HepG2 (cell line): ENCODE data around the gene ACSS3. TPM values are rescaled to one million over a fixed set of nuclear protein-coding genes. Genes with fewer than 3 reads are reported as not detected.

Experiments
- ATAC-seq: fragments of 200-7000 bp; cut with Tn5 transposase; 3 replicates; pipeline ENCODE4 v1.9.1; 2020; ENCODE audit warnings: mild to moderate bottlenecking, moderate library complexity
- BruUV-seq: library from RNA; stranded (reverse); fragments of 400-500 nt; replicated peaks from 2 replicates; lab custom pipeline; 2021; lab: Mats Ljungman, UMichigan
- CTCF ChIA-PET: fragments of 300-600 bp; formaldehyde crosslinking; extraction: SDS; loops from one replicate; lab custom pipeline; 2021; ENCODE audit warnings: low total read pairs, inconsistent platforms, low intra/inter-chr PET ratio; lab: Yijun Ruan, JAX
- POLR2A ChIA-PET: fragments of 350-600 bp; sonication (Branson Sonifier 250); formaldehyde crosslinking; loops from one replicate; lab custom pipeline; 2020; ENCODE audit warnings: antibody characterized with exemption, inconsistent platforms; lab: Yijun Ruan, JAX
- DNase-seq: peaks from one replicate; pipeline ENCODE4 v3.0.0-alpha.2; 2015; ENCODE audit warnings: low spot score
- FAIRE-seq: peaks from 3 replicates; lab custom pipeline; 2011; peaks lifted over from hg19 to GRCh38; lab: Jason Lieb, UNC
- H2AFZ ChIP-seq: one replicate; pipeline ENCODE4 v1.6.1; 2011; ENCODE audit warnings: low read length, inconsistent platforms
- H3K27ac ChIP-seq: fragments of 300-600 bp; 3 replicates; pipeline ENCODE4 v1.8.0; 2011; ENCODE audit warnings: mixed run types, mild to moderate bottlenecking, mixed read lengths, low read length, inconsistent platforms; ENCODE audit not compliant: insufficient read depth; ENCODE audit errors: extremely low read length
- H3K27me3 ChIP-seq, 2 experiments: fragments of 200-600 bp in 1 of 2; 2 replicates in 1 of 2; 3 replicates in 1 of 2; pipeline versions ENCODE4 v1.6.0 to v1.8.0; 2011; ENCODE audit warnings: low read length in 2 of 2, mild to moderate bottlenecking in 2 of 2, moderate library complexity in 2 of 2, inconsistent platforms in 1 of 2; ENCODE audit not compliant: insufficient read depth in 2 of 2, control insufficient read depth in 1 of 2
- H3K36me3 ChIP-seq, 2 experiments: fragments of 200-600 bp in 1 of 2; replicated peaks in 1 of 2; 2 replicates in 1 of 2; 3 replicates in 1 of 2; pipeline versions ENCODE4 v1.5.1 to v1.8.0; 2011; ENCODE audit warnings: low read length in 2 of 2, inconsistent platforms in 1 of 2; ENCODE audit not compliant: insufficient read depth in 2 of 2, control insufficient read depth in 1 of 2
- H3K4me1 ChIP-seq: 2 replicates; pipeline ENCODE4 v1.5.1; 2012; ENCODE audit warnings: low read length, inconsistent platforms; ENCODE audit not compliant: insufficient read depth
- H3K4me2 ChIP-seq: 2 replicates; pipeline ENCODE4 v1.6.0; 2011; ENCODE audit warnings: low read depth, low read length, inconsistent platforms
- H3K4me3 ChIP-seq, 3 experiments: fragments of 200-600 bp in 1 of 3; sonication (generic), shearing (Covaris generic) in 1 of 3; replicated peaks in 1 of 3; 2 replicates each; pipeline ENCODE4 v1.5.1; 2011 to 2016; ENCODE audit warnings: low read length in 3 of 3, inconsistent platforms in 2 of 3, low read depth in 2 of 3, mild to moderate bottlenecking in 2 of 3, control low read depth in 1 of 3, mixed read lengths in 1 of 3; ENCODE audit not compliant: insufficient read depth in 1 of 3
- H3K79me2 ChIP-seq: one replicate; pipeline ENCODE4 v1.6.1; 2011; ENCODE audit warnings: low read length, inconsistent platforms; ENCODE audit not compliant: insufficient read depth
- H3K9ac ChIP-seq: 2 replicates; pipeline ENCODE4 v1.6.0; 2011; ENCODE audit warnings: mild to moderate bottlenecking, low read depth, low read length, inconsistent platforms; ENCODE audit not compliant: insufficient read depth
- H3K9me3 ChIP-seq: 2 replicates; pipeline ENCODE4 v1.5.1; 2012; ENCODE audit warnings: mild to moderate bottlenecking, low read length
- H4K20me1 ChIP-seq: 2 replicates; pipeline ENCODE4 v1.6.0; 2011; ENCODE audit warnings: inconsistent platforms, mild to moderate bottlenecking, low read length, moderate library complexity; ENCODE audit not compliant: insufficient read depth
- CBX1 ChIP-seq: IDR thresholded peaks from one replicate; pipeline ENCODE4 v1.6.1; 2016; ENCODE audit warnings: antibody characterized with exemption, low read depth
- DNMT3B ChIP-seq: conservative IDR thresholded peaks from 2 replicates; pipeline ENCODE4 v1.6.1; 2016; ENCODE audit warnings: missing biosample characterization, control low read depth
- FOXC1 ChIP-seq: sonication (generic); formaldehyde crosslinking; IDR thresholded peaks from 2 replicates; pipeline ENCODE4 v1.8.0; 2022; ENCODE audit warnings: mild to moderate bottlenecking, missing genetic modification reagents, borderline replicate concordance
- HNRNPL ChIP-seq: fragments of 200-400 bp; formaldehyde crosslinking; IDR thresholded peaks from 2 replicates; pipeline ENCODE4 v1.6.1; 2017; ENCODE audit warnings: mild to moderate bottlenecking, low read depth, low read length
- HOXD1 ChIP-seq: sonication (generic); formaldehyde crosslinking; IDR thresholded peaks from 2 replicates; pipeline ENCODE4 v1.5.0; 2020; ENCODE audit warnings: missing genetic modification reagents
- MEIS2 ChIP-seq: sonication (generic); formaldehyde crosslinking; IDR thresholded peaks from 2 replicates; pipeline ENCODE4 v1.9.0; 2021; ENCODE audit warnings: mild to moderate bottlenecking, missing genetic modification reagents
- MIXL1 ChIP-seq: IDR thresholded peaks from 2 replicates; pipeline ENCODE4 v1.6.1; 2016
- PHB2 ChIP-seq: fragments of 450-650 bp; IDR thresholded peaks from 2 replicates; pipeline ENCODE4 v1.6.1; 2018; ENCODE audit not compliant: partially characterized antibody
- ZBTB3 ChIP-seq: sonication (generic); formaldehyde crosslinking; IDR thresholded peaks from 2 replicates; pipeline ENCODE4 v1.4.0; 2020; ENCODE audit warnings: low read depth, mild to moderate bottlenecking, moderate library complexity, missing genetic modification reagents, borderline replicate concordance
- ZNF530 ChIP-seq: sonication (generic); formaldehyde crosslinking; IDR thresholded peaks from 2 replicates; pipeline ENCODE4 v1.5.0; 2020; ENCODE audit warnings: low read depth, mild to moderate bottlenecking, missing genetic modification reagents
- ZNF543 ChIP-seq: sonication (generic); formaldehyde crosslinking; IDR thresholded peaks from 2 replicates; pipeline ENCODE4 v1.4.0; 2020; ENCODE audit warnings: mild to moderate bottlenecking, missing genetic modification reagents
- ZNF570 ChIP-seq: sonication (generic); formaldehyde crosslinking; IDR thresholded peaks from 2 replicates; pipeline ENCODE4 v1.4.0; 2020; ENCODE audit warnings: mild to moderate bottlenecking, missing genetic modification reagents, borderline replicate concordance
- ZNF749 ChIP-seq: sonication (generic); formaldehyde crosslinking; IDR thresholded peaks from 2 replicates; pipeline ENCODE4 v1.8.0; 2022; ENCODE audit warnings: mild to moderate bottlenecking, missing genetic modification reagents, moderate library complexity, borderline replicate concordance
- ZNF891 ChIP-seq: sonication (generic); formaldehyde crosslinking; IDR thresholded peaks from 2 replicates; pipeline ENCODE4 v1.5.0; 2020; ENCODE audit warnings: mild to moderate bottlenecking, missing genetic modification reagents
- WGBS: methylation state at CpG from one replicate; pipeline ENCODE4 v1.1.6; 2017; ENCODE audit warnings: low lambda C conversion rate; 5-methylcytosine and 5-hydroxymethylcytosine counted together
- in situ Hi-C: cut with HindIII; loops from 2 replicates; pipeline ENCODE4 v1.10.0; 2017; ENCODE audit warnings: low pct_unique_long_range_greater_than_20kb; ENCODE audit not compliant: extremely low pct_ligation_motif_present
- intact Hi-C: fragments of 100-400 bp; cut with micrococcal nuclease; formaldehyde crosslinking; loops from one replicate; pipeline ENCODE4 v1.10.0; 2022; ENCODE audit not compliant: unreplicated experiment
- polyA plus RNA-seq, 8 experiments: library from polyadenylated mRNA; depleted of rRNA in 3 of 8; stranded (reverse) in 7 of 8; unstranded in 1 of 8; fragments of >200 nt; fragmentation: Illumina TruSeq in 4 of 8; extraction: Trizol in 4 of 8; gene quantifications; 2 replicates each; pipeline versions ENCODE4 v1.2.1 to v1.2.3, GENCODE V29; 2011 to 2016; ENCODE audit warnings: low read depth in 4 of 8, missing spikeins in 1 of 8, mixed read lengths in 1 of 8; ENCODE audit not compliant: insufficient read depth in 1 of 8
- total RNA-seq, 5 experiments: library from RNA; depleted of rRNA; stranded (reverse); fragments of >200 nt; fragmentation: Illumina TruSeq; extraction: Trizol; gene quantifications; 2 replicates each; pipeline ENCODE4 v1.2.3, GENCODE V29; 2016; ENCODE audit warnings: low read depth in 1 of 5
- TF ChIP-seq, protein P1 (sequence below): sonication (generic); formaldehyde crosslinking; IDR thresholded peaks from 2 replicates; pipeline ENCODE4 v1.9.0; 2021; ENCODE audit warnings: mild to moderate bottlenecking, missing genetic modification reagents
- TF ChIP-seq, protein P2 (sequence below): sonication (generic); formaldehyde crosslinking; IDR thresholded peaks from 2 replicates; pipeline ENCODE4 v1.5.0; 2020; ENCODE audit warnings: mild to moderate bottlenecking, low read depth, missing genetic modification reagents, borderline replicate concordance
- TF ChIP-seq, protein P3 (sequence below): sonication (generic); formaldehyde crosslinking; IDR thresholded peaks from 2 replicates; pipeline ENCODE4 v1.4.0; 2020; ENCODE audit warnings: missing genetic modification reagents

The ACSS3 gene
- total and polyA plus RNA-seq, 2 of the 13 experiments (the other 11 are each of a cell fraction or from before 2014, with no cell fraction given) = 79.5 to 86.3 TPM

DNA sequence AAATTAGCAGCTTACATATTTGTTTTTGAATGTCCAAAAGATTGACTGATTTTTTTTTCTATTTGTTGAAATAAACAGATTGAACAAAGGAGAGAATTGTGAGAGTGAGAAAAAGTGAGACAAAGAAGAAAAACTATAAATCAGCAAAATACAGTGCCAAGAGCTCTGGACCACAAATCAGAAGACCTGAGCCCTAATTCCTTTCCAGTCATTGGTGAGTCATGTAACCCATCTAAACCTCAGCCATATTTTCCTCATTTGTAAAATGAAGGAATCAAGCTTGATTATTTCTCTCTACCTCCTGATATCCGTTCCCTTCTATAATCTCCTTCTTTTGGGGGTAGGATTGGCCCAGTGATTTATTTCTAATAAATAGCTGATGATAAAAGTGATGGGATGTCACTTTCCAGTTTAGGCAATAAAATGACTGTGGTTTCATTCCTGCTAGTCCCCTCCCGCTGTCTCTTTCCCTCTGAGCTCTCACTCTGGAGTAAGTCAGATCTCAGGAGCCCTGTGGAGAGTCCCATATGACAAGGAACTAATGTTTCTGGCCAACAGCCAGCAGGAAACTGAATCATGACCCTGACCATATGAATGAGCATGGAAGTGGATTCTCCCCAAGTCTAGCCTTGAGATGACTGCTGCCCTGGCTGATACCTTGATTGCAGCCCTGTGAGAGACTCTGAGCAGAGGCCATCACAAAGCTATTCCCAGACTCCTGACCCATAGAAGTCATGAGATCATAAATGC is 218.9 kb downstream of the ACSS3 start:
- ATAC-seq (no peak), FAIRE-seq (no peak), DNase-seq (no peak)
- Histone ChIP-seq H3K36me3 (no peaks in the 10 kb centered on the region), H3K27me3 (no peaks in the 10 kb centered on the region), H3K4me2 (no peak overlapping the region), H4K20me1 (no peaks in the 10 kb centered on the region), H3K4me3 (no peak overlapping the region), H3K27ac (no peak overlapping the region), H2AFZ (no peak overlapping the region), H3K9me3 (no peaks in the 10 kb centered on the region), H3K4me1 (no peaks in the 10 kb centered on the region), H3K9ac (no peak overlapping the region), H3K79me2 (no peaks in the 10 kb centered on the region)
- ChIA-PET CTCF (no interaction called here), POLR2A (no interaction called here)
- 2% methylated on average over 2 of the region's 2 CpGs for WGBS
- intact Hi-C loops = no loop called here
- BruUV-seq = no TSS peak
- in situ Hi-C loops = no loop called here
- no peak for TF ChIP-seq ZNF570 (CRISPR knock-in tag)
- TF ChIP-seq FOXC1 (CRISPR knock-in tag) = no peak
- TF ChIP-seq ZNF891 = no peak
- TF ChIP-seq, protein P1, sequence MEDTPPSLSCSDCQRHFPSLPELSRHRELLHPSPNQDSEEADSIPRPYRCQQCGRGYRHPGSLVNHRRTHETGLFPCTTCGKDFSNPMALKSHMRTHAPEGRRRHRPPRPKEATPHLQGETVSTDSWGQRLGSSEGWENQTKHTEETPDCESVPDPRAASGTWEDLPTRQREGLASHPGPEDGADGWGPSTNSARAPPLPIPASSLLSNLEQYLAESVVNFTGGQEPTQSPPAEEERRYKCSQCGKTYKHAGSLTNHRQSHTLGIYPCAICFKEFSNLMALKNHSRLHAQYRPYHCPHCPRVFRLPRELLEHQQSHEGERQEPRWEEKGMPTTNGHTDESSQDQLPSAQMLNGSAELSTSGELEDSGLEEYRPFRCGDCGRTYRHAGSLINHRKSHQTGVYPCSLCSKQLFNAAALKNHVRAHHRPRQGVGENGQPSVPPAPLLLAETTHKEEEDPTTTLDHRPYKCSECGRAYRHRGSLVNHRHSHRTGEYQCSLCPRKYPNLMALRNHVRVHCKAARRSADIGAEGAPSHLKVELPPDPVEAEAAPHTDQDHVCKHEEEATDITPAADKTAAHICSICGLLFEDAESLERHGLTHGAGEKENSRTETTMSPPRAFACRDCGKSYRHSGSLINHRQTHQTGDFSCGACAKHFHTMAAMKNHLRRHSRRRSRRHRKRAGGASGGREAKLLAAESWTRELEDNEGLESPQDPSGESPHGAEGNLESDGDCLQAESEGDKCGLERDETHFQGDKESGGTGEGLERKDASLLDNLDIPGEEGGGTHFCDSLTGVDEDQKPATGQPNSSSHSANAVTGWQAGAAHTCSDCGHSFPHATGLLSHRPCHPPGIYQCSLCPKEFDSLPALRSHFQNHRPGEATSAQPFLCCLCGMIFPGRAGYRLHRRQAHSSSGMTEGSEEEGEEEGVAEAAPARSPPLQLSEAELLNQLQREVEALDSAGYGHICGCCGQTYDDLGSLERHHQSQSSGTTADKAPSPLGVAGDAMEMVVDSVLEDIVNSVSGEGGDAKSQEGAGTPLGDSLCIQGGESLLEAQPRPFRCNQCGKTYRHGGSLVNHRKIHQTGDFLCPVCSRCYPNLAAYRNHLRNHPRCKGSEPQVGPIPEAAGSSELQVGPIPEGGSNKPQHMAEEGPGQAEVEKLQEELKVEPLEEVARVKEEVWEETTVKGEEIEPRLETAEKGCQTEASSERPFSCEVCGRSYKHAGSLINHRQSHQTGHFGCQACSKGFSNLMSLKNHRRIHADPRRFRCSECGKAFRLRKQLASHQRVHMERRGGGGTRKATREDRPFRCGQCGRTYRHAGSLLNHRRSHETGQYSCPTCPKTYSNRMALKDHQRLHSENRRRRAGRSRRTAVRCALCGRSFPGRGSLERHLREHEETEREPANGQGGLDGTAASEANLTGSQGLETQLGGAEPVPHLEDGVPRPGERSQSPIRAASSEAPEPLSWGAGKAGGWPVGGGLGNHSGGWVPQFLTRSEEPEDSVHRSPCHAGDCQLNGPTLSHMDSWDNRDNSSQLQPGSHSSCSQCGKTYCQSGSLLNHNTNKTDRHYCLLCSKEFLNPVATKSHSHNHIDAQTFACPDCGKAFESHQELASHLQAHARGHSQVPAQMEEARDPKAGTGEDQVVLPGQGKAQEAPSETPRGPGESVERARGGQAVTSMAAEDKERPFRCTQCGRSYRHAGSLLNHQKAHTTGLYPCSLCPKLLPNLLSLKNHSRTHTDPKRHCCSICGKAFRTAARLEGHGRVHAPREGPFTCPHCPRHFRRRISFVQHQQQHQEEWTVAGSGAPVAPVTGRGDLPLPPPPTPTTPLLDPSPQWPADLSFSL (CRISPR knock-in tag) = no peak
- TF ChIP-seq HOXD1 (CRISPR knock-in tag) = no peak
- no peak for TF ChIP-seq CBX1
- TF ChIP-seq MEIS2 (CRISPR knock-in tag) = no peak
- TF ChIP-seq DNMT3B (CRISPR knock-in tag) = no peak
- TF ChIP-seq ZNF749 (CRISPR knock-in tag) = no peak
- no peak for TF ChIP-seq HNRNPL
- TF ChIP-seq, protein P2, sequence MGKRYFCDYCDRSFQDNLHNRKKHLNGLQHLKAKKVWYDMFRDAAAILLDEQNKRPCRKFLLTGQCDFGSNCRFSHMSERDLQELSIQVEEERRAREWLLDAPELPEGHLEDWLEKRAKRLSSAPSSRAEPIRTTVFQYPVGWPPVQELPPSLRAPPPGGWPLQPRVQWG (CRISPR knock-in tag) = no peak
- no peak for TF ChIP-seq PHB2
- no peak for TF ChIP-seq ZNF543 (CRISPR knock-in tag)
- no peak for TF ChIP-seq ZNF530 (CRISPR knock-in tag)
- TF ChIP-seq MIXL1 (CRISPR knock-in tag) = no peak
- TF ChIP-seq, protein P3, sequence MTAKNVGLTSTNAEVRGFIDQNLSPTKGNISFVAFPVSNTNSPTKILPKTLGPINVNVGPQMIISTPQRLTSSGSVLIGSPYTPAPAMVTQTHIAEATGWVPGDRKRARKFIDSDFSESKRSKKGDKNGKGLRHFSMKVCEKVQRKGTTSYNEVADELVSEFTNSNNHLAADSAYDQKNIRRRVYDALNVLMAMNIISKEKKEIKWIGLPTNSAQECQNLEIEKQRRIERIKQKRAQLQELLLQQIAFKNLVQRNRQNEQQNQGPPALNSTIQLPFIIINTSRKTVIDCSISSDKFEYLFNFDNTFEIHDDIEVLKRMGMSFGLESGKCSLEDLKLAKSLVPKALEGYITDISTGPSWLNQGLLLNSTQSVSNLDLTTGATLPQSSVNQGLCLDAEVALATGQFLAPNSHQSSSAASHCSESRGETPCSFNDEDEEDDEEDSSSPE (CRISPR knock-in tag) = no peak
- no peak for TF ChIP-seq ZBTB3 (CRISPR knock-in tag)
